ENCODE measurements around the gene SSTR5.

The SSTR5 gene

GRCh38 chr16:1043881-1044451 is 28.6 kb upstream of the SSTR5 start:
- TF ChIP-seq EZH2 (IDR thresholded peaks at IDR 0.05) (no peak), FOXP2 (optimal IDR thresholded peaks at IDR 0.05; ENCODE audit: control extremely low read depth, extremely low read length, insufficient read depth) (no peak), POLR2AphosphoS5 (IDR thresholded peaks at IDR 0.05; ENCODE audit: borderline replicate concordance, low read depth, low read length) (no peak)
- peak overlapping the region; percentile 53 for H3K9ac ChIP-seq (ENCODE audit: insufficient read length)

DNA sequence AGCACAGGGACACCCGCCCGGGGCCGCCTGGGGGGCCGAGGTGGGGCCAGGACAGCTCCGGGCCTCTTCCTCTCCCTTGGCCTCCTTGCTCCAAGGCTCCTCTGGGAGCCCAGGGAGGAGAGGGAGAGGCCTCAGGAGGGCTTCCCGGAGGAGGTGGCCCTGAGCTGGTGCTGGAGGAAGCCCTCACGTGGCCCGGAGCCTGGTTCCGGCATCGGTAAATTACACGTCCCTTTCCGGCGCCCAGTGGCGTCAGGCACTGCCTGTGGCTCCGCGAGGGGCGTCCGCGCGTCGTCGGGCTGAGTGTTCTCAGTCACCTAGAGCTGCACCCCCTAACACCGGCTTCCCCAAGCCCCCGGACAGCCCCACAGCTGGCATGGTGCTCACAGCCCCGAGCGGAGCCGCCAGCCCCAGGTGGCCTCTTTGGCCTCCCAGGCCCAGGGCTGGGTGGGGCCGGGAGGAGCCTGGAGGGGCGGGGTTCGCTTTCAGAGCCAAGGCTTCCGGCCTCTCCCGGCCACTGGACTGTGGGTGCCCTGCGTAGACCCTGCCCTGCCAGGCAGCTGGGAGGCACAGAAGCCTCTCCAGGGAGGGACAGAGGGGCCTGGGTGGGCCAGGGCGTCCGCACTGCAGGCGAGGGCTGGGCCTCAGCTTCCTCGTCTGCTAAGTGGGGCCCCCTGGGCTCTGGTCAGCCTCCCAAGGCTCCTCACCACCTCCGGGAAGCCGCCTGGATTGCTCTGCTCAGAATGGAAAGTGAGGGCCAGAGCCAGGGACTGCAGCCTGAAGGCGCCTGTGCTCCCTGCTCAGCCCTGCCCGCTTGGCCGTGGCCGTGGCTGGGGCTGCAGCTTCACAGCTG is 27.9 kb upstream of the SSTR5 start:
- peak overlapping the region; percentile 53 for H3K9ac ChIP-seq (ENCODE audit: insufficient read length)
- H3K4me3 ChIP-seq, result peak overlapping the region; percentile 67; the same call in 1 of the 2 replicates
- H3K36me3 ChIP-seq (ENCODE audit: insufficient read depth, low read length), result no peaks in the 10 kb centered on the region
- H3K27ac ChIP-seq, result peak overlapping the region; percentile 91
- TF ChIP-seq POLR2AphosphoS5 (IDR thresholded peaks at IDR 0.05; ENCODE audit: borderline replicate concordance, low read depth, low read length) (no peak), FOXP2 (optimal IDR thresholded peaks at IDR 0.05; ENCODE audit: control extremely low read depth, extremely low read length, insufficient read depth) (no peak), EZH2 (IDR thresholded peaks at IDR 0.05) (no peak)
- no peak for DNase-seq (ENCODE audit: low read depth, low spot score)
- H3K9me3 ChIP-seq (ENCODE audit: low read depth, low read length), result no peaks in the 10 kb centered on the region

More at GRCh38 chr16:1043881-1044451, 28.6 kb upstream of the SSTR5 start:
- Histone ChIP-seq H3K4me3 (peak overlapping the region; percentile 67), H3K27ac (peak overlapping the region; percentile 91), H3K9me3 (ENCODE audit: low read depth, low read length) (no peaks in the 10 kb centered on the region), H3K36me3 (ENCODE audit: insufficient read depth, low read length) (no peaks in the 10 kb centered on the region)
- no peak for DNase-seq (ENCODE audit: low read depth, low spot score)

- Histone ChIP-seq H3K27ac (peak overlapping the region; percentile 91; the same call in 1 of the 2 replicates), H3K9me3 (ENCODE audit: low read depth, low read length) (no peaks in the 10 kb centered on the region), H3K9ac (ENCODE audit: insufficient read length) (no peak overlapping the region), H3K36me3 (ENCODE audit: insufficient read depth, low read length) (no peaks in the 10 kb centered on the region), H3K4me3 (no peak overlapping the region)
- TF ChIP-seq FOXP2 (optimal IDR thresholded peaks at IDR 0.05; ENCODE audit: control extremely low read depth, extremely low read length, insufficient read depth), result no peak
- DNase-seq (ENCODE audit: low read depth, low spot score), result no peak
Observed at GRCh38 chr16:1045310-1045992, 27.1 kb upstream of the SSTR5 start.

DNA sequence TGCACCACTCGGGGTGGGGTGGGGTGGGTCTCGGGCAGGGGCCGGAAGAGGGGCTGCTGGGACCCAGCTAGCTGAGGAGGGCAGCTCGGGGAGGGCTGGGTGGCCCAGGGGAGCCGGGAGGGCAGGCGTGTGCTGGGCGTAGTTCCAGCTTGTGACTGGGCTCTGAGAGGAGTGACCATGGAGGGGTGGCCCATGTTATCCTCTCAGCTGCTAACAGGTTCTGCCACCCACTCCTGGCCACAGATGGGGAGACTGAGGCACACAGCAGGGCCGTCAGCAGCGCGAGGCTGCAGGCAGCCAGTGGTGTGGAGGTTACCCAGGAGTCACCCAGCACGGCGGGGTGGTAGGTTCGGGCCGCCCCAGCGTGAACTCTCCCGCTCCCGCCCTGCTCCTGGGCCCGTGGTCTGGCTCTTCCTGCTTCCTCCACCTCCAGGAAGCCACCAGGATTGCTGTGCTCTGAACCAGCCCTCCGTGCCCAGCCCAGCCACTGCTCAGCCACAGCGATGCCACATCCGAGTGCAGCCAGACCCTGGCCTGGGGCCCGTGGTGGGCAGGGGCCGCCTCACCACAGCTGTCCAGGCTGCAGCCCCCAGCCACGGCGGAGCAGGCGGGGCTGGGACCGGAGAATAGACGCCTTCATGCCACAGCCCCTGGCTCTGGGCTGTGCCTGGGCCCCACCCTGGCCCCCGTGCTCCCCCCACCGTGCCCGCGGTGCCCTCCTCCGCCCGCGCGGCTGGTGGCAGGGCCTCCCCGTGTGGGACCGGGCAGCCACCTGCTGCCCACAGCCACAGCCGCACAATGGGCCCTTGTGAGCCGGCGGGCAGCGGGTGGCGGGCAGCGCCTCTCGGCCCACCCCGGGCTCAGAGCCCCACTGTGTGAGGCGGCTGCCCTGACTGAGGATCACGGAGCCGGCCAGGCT is 26.3 kb upstream of the SSTR5 start:
- Histone ChIP-seq H3K36me3 (ENCODE audit: insufficient read depth, low read length) (no peaks in the 10 kb centered on the region), H3K9ac (ENCODE audit: insufficient read length) (no peak overlapping the region), H3K4me3 (no peak overlapping the region), H3K9me3 (ENCODE audit: low read depth, low read length) (no peaks in the 10 kb centered on the region), H3K27ac (no peak overlapping the region; the same call in 1 of the 2 replicates)
- no peak for DNase-seq (ENCODE audit: low read depth, low spot score)
- TF ChIP-seq EZH2 (IDR thresholded peaks at IDR 0.05) (no peak), POLR2AphosphoS5 (IDR thresholded peaks at IDR 0.05; ENCODE audit: borderline replicate concordance, low read depth, low read length) (no peak), FOXP2 (optimal IDR thresholded peaks at IDR 0.05; ENCODE audit: control extremely low read depth, extremely low read length, insufficient read depth) (no peak)

GRCh38 chr16:1047123-1047522 is 25.4 kb upstream of the SSTR5 start:
- no peaks in the 10 kb centered on the region for H3K36me3 ChIP-seq (ENCODE audit: insufficient read depth, low read length)
- no peak for DNase-seq (ENCODE audit: low read depth, low spot score)
- no peak overlapping the region for H3K27ac ChIP-seq
- no peak overlapping the region for H3K4me3 ChIP-seq
- TF ChIP-seq POLR2AphosphoS5 (IDR thresholded peaks at IDR 0.05; ENCODE audit: borderline replicate concordance, low read depth, low read length), result no peak
- no peak for TF ChIP-seq EZH2 (IDR thresholded peaks at IDR 0.05)
- TF ChIP-seq FOXP2 (optimal IDR thresholded peaks at IDR 0.05; ENCODE audit: control extremely low read depth, extremely low read length, insufficient read depth), result no peak
- H3K9me3 ChIP-seq (ENCODE audit: low read depth, low read length), result no peaks in the 10 kb centered on the region
- no peak overlapping the region for H3K9ac ChIP-seq (ENCODE audit: insufficient read length)

DNA sequence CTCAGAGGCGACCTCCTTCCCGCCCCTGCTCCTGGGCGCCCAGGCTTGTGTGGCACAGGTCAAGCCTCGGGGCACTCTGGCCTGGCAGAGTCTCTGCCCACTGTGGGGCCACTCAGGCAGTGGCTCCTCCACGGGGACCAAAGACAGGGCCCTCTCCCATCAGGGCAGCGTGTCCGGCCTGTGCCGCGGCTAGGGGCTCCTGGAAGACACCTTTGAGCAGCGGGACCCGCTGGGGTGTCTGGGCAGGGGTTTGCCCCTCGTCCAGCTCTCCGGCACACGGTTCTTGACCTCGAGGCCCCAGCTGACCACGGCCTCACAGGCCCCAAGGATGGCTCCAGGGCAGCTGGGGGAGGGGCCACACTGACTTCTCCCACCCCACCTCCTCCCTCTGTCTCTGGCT is 24.7 kb upstream of the SSTR5 start:
- DNase-seq (ENCODE audit: low read depth, low spot score), result no peak
- Histone ChIP-seq H3K9me3 (ENCODE audit: low read depth, low read length) (no peaks in the 10 kb centered on the region), H3K36me3 (ENCODE audit: insufficient read depth, low read length) (no peaks in the 10 kb centered on the region), H3K4me3 (no peak overlapping the region), H3K9ac (ENCODE audit: insufficient read length) (no peak overlapping the region), H3K27ac (peak overlapping the region; percentile 7; the same call in 1 of the 2 replicates)
- TF ChIP-seq FOXP2 (optimal IDR thresholded peaks at IDR 0.05; ENCODE audit: control extremely low read depth, extremely low read length, insufficient read depth) (no peak), POLR2AphosphoS5 (IDR thresholded peaks at IDR 0.05; ENCODE audit: borderline replicate concordance, low read depth, low read length) (no peak), EZH2 (IDR thresholded peaks at IDR 0.05) (no peak)

GRCh38 chr16:1048442-1049112 is 24.0 kb upstream of the SSTR5 start:
- Histone ChIP-seq H3K9me3 (ENCODE audit: low read depth, low read length) (no peaks in the 10 kb centered on the region), H3K4me3 (peak overlapping the region; percentile 47), H3K27ac (0 out of 2 replicates have a peak overlapping the region, but pooled peaks have one; percentile 7), H3K36me3 (ENCODE audit: insufficient read depth, low read length) (no peaks in the 10 kb centered on the region), H3K9ac (ENCODE audit: insufficient read length) (no peak overlapping the region)
- DNase-seq (ENCODE audit: low read depth, low spot score), result no peak
- TF ChIP-seq FOXP2 (optimal IDR thresholded peaks at IDR 0.05; ENCODE audit: control extremely low read depth, extremely low read length, insufficient read depth) (peak; percentile 67), POLR2AphosphoS5 (IDR thresholded peaks at IDR 0.05; ENCODE audit: borderline replicate concordance, low read depth, low read length) (no peak), EZH2 (IDR thresholded peaks at IDR 0.05) (no peak)

Data from SK-N-MC (cell line).